ENCODE data around the gene NSG2. TPM values are rescaled to one million over a fixed set of nuclear protein-coding genes. Genes with fewer than 3 reads are reported as not detected.

NSG2 gene
- total RNA-seq, 4 donors from 2014 or later: 1.4 to 4.0 TPM; not detected in 2

DNA sequence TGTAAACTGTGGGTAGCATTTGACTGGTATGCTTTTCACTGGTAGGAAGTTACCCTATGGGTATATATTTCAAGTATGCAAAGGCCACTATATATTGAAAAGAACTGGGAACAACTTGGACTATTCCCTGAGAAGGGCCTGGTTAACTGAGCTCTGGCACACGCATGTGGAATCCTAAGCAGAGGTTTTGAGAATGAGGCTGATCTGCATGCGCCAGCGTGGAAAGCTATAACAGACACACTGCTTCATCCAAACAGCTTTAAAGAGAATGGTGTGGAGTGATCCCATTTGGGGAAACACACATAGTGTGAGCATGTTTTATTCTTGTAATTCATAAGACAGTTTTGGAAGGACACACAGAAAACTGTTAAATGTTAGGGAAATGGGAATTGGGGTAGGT, 8.4 kb downstream of the NSG2 start:
- Histone ChIP-seq H3K9me3 (no peaks in the 10 kb centered on the region), H3K36me3 (no peaks in the 10 kb centered on the region), H3K27ac (no peak overlapping the region), H3K4me1 (no peaks in the 10 kb centered on the region), H3K27me3 (no peaks in the 10 kb centered on the region), H3K4me3 (no peak overlapping the region)
- no peak for TF ChIP-seq EP300 (IDR thresholded peaks at IDR 0.05; ENCODE audit: low read depth)
- no peak for TF ChIP-seq POLR2A (IDR thresholded peaks at IDR 0.05)
- TF ChIP-seq, protein P1, sequence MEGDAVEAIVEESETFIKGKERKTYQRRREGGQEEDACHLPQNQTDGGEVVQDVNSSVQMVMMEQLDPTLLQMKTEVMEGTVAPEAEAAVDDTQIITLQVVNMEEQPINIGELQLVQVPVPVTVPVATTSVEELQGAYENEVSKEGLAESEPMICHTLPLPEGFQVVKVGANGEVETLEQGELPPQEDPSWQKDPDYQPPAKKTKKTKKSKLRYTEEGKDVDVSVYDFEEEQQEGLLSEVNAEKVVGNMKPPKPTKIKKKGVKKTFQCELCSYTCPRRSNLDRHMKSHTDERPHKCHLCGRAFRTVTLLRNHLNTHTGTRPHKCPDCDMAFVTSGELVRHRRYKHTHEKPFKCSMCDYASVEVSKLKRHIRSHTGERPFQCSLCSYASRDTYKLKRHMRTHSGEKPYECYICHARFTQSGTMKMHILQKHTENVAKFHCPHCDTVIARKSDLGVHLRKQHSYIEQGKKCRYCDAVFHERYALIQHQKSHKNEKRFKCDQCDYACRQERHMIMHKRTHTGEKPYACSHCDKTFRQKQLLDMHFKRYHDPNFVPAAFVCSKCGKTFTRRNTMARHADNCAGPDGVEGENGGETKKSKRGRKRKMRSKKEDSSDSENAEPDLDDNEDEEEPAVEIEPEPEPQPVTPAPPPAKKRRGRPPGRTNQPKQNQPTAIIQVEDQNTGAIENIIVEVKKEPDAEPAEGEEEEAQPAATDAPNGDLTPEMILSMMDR (IDR thresholded peaks at IDR 0.05): no peak
- in situ Hi-C loops (cut with MboI; ENCODE audit: low pct_ligation_motif_present in 1 of 4, low pct_unique_long_range_greater_than_20kb in 1 of 4, low sequenced_read_pairs in 3 of 4): no loop called here
- 80 to 84% methylated on average over 3 of the region's 3 CpGs for WGBS, 2 donors (ENCODE audit: low coverage in 1 of 2)
- intact Hi-C loops (cut with DNase I; ENCODE audit: low total_unique reads): no loop called here
- DNase-seq: no peak

DNA sequence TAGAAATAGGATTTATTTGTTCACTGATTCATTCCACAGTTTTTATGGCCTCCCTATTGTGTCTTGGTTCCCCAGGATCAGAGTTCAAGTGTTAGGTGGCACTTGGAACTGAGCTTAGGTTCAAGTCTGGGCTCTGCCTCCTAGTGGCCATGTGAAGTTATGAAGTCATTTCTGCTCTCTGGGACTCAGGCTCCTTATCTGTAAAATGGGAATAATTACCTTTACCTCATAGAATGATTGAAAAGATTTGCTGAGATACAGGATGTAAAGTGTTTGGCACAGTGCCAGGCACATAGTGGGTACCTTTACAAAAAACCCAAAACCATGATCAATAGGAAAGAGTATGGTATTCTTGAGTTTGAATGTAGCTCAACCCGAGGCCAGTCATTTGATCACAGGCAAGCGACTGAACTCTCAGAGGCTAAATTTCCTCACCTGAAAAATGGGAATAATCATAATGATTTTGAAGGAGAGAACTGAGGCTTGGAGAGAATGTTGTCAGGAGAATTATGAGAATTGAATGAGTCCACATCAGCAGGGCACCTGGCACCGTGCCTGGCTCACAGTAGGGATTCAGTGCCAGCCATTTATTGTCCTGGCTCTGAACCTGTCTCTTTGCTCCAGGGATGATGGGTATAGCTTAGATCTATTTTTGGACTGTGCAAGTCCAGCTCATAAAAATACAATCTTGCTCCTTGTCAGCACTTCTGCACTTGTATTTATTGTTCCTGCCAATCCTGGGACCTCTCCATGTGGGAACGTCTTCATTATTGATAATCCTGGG, 10.8 kb downstream of the NSG2 start:
- H3K36me3 ChIP-seq: no peaks in the 10 kb centered on the region
- H3K4me3 ChIP-seq: no peak overlapping the region
- 50 to 62% methylated on average over 4 of the region's 4 CpGs for WGBS, 2 donors (ENCODE audit: low coverage in 1 of 2)
- DNase-seq: no peak
- intact Hi-C loops (cut with DNase I; ENCODE audit: low total_unique reads) (no loop called here), in situ Hi-C loops (cut with MboI; ENCODE audit: low pct_ligation_motif_present in 1 of 4, low pct_unique_long_range_greater_than_20kb in 1 of 4, low sequenced_read_pairs in 3 of 4) (no loop called here)
- no peaks in the 10 kb centered on the region for H3K27me3 ChIP-seq
- TF ChIP-seq, protein P1 (IDR thresholded peaks at IDR 0.05): no peak
- no peak for TF ChIP-seq EP300 (IDR thresholded peaks at IDR 0.05; ENCODE audit: low read depth)
- no peak for TF ChIP-seq POLR2AphosphoS5 (IDR thresholded peaks at IDR 0.05)
- no peak for TF ChIP-seq POLR2A (IDR thresholded peaks at IDR 0.05)
- no peaks in the 10 kb centered on the region for H3K9me3 ChIP-seq
- no peaks in the 10 kb centered on the region for H3K4me1 ChIP-seq
- H3K27ac ChIP-seq: no peak overlapping the region

DNA sequence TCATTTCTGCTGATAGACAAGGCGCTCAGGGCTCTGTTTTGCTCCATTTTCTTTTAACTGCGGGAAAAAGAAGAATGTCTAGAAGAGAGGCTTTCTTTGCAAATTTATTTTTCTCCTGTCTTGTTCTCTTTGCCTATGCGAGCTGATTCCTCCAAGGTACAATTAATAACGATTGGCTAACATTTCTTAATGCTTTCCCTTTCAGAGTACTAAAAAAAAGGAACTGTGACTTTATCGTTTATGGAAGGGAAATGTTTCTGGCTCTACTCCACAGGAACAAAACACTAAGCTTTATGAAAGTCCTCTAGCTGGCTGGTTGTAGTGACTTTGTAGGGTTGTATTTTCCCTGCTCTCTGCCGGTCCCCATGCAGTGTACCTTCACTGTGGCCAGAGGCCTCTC, 11.7 kb downstream of the NSG2 start:
- Histone ChIP-seq H3K4me1 (no peaks in the 10 kb centered on the region), H3K27ac (no peak overlapping the region), H3K27me3 (no peaks in the 10 kb centered on the region), H3K4me3 (no peak overlapping the region), H3K9me3 (no peaks in the 10 kb centered on the region), H3K36me3 (no peaks in the 10 kb centered on the region)
- 54 to 64% methylated on average over 6 of the region's 6 CpGs for WGBS, 2 donors (ENCODE audit: low coverage in 1 of 2)
- in situ Hi-C loops (cut with MboI; ENCODE audit: low pct_ligation_motif_present in 1 of 4, low pct_unique_long_range_greater_than_20kb in 1 of 4, low sequenced_read_pairs in 3 of 4) (no loop called here), intact Hi-C loops (cut with DNase I; ENCODE audit: low total_unique reads) (no loop called here)
- TF ChIP-seq POLR2A (IDR thresholded peaks at IDR 0.05): no peak
- TF ChIP-seq EP300 (IDR thresholded peaks at IDR 0.05; ENCODE audit: low read depth): no peak
- TF ChIP-seq, protein P1 (IDR thresholded peaks at IDR 0.05): no peak
- no peak for TF ChIP-seq POLR2AphosphoS5 (IDR thresholded peaks at IDR 0.05)
- DNase-seq: no peak

DNA sequence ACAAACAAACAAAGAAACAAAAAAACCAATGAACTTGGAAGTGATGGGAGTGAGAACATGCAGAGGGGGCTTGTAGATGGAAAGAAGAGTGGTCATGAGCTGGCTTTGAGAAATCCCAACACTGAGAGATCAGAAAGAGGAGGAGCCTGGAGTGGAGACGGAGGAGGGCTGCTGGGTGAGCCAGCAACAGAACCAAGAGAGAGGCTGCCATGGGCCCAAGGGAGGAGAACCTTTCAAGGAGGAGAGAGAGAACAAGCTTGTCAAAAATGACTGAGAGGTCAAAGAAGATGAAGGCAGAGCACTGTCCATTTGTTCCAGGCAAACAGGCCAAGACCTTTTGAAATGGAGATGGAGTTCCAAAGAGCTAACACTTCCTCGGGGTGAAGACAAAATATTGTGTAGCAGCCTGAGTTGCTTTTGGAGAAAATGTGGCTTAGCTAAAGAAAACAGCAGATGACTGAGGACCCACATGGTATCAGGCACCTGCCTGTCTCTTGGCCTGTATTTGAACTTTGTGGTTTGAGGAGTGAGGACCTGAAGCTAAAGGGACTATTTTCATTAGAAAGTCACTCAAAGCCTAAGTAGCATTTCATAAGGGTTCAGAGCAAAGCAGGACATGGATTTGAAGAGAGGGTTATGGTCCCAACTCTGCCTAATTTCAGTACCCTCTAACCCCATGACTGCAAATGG, 13.1 kb downstream of the NSG2 start:
- H3K27ac ChIP-seq: no peak overlapping the region
- DNase-seq: no peak
- no peaks in the 10 kb centered on the region for H3K9me3 ChIP-seq
- in situ Hi-C loops (cut with MboI; ENCODE audit: low pct_ligation_motif_present in 1 of 4, low pct_unique_long_range_greater_than_20kb in 1 of 4, low sequenced_read_pairs in 3 of 4) (no loop called here), intact Hi-C loops (cut with DNase I; ENCODE audit: low total_unique reads) (no loop called here)
- no peaks in the 10 kb centered on the region for H3K27me3 ChIP-seq
- TF ChIP-seq POLR2AphosphoS5 (IDR thresholded peaks at IDR 0.05) (no peak), POLR2A (IDR thresholded peaks at IDR 0.05) (no peak), EP300 (IDR thresholded peaks at IDR 0.05; ENCODE audit: low read depth) (no peak)
- TF ChIP-seq, protein P1 (IDR thresholded peaks at IDR 0.05): no peak
- WGBS, 2 donors (ENCODE audit: low coverage in 1 of 2): 60 to 69% methylated on average over 1 to 2 of the region's 2 CpGs
- H3K4me1 ChIP-seq: no peaks in the 10 kb centered on the region
- H3K4me3 ChIP-seq: no peak overlapping the region
- H3K36me3 ChIP-seq: no peaks in the 10 kb centered on the region

Data from transverse colon (tissue), 4 donors.